ENCODE measurements around the gene ANKRD42. TPM values are rescaled to one million over a fixed set of nuclear protein-coding genes. Genes with fewer than 3 reads are reported as not detected.

The ANKRD42 gene
- total and polyA plus RNA-seq, 2 of the 8 experiments (the other 6 are each of a cell fraction or from before 2014, with no cell fraction given), result 2.0 to 5.5 TPM

DNA sequence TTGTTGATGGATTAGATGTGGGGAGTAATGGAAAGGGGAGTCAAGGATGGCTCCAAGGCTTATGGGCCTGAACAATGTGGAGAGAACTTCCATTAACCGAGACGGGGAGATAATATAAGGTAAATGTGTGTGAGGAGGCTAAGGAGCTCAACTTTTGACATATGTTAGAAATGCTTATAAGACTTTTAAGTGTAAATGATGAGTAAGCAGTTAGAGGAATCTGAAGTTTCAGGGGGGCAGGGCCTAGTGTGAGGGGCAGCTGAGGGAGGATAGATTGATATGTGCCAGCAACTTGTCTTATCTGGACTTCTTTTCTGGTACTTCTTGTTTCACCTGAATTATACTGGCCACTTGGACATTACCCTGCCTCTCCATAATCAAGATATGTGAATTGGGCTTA is 29.9 kb downstream of the ANKRD42 start (continued):
- TF ChIP-seq ATF2 (IDR thresholded peaks at IDR 0.05; ENCODE audit: low read length) (no peak), SRF (IDR thresholded peaks at IDR 0.05; ENCODE audit: low read depth, low read length) (no peak)

Measured in H1 (cell line).